ENCODE measurements around the gene PRKAG2.

GRCh38 chr7:151508991-151509390 lies 367.9 kb downstream of the PRKAG2 start:
- TF ChIP-seq POLR2AphosphoS5 (IDR thresholded peaks at IDR 0.05; ENCODE audit: low read depth, low read length) = no peak
- no peak for TF ChIP-seq POLR2A (IDR thresholded peaks at IDR 0.05; ENCODE audit: low read depth, low read length)
- no peak for TF ChIP-seq PAX5 (IDR thresholded peaks at IDR 0.05; ENCODE audit: insufficient read depth, low read length, severe bottlenecking)

All from GM12891 (cell line).